GM04503 (cell line): ENCODE measurements around the gene SDHAF3.
"Not testable (repeated sequence)": the region's sequence is repeated elsewhere in the genome, so short reads cannot be mapped to it uniquely, and the experiment has no call there.

Source experiments
- DNase-seq: peaks from one replicate; pipeline ENCODE4 v3.0.0-alpha.2; 2012; ENCODE audit warnings: low read depth

SDHAF3 gene

GRCh38 chr7:97126483-97127171 is 9.1 kb downstream of the SDHAF3 start:
- no peak for DNase-seq

GRCh38 chr7:97128736-97129135 is 11.2 kb downstream of the SDHAF3 start:
- no peak for DNase-seq

- DNase-seq = no peak
These were observed 13.1 kb downstream of the SDHAF3 start for GRCh38 chr7:97130417-97131139.

DNA sequence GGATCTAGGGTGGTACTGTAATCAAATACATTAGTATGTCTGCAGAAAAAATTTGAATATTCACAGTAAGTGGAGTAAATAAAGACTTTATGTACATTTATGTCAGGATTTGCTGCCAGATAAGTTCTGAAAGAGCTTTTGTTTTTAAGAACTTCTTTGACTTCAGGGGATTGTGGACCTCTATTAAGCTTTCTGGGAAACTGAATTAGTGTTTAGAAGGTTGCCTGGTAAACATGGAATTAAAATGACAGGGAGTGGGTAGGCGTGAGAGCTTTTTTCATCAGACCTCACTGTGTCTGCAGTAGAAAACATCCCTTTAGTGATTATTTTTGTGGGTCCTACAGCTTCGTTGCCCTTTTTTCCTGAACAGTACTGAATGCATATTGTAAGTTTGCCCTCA is 15.7 kb downstream of the SDHAF3 start:
- no peak for DNase-seq

DNA sequence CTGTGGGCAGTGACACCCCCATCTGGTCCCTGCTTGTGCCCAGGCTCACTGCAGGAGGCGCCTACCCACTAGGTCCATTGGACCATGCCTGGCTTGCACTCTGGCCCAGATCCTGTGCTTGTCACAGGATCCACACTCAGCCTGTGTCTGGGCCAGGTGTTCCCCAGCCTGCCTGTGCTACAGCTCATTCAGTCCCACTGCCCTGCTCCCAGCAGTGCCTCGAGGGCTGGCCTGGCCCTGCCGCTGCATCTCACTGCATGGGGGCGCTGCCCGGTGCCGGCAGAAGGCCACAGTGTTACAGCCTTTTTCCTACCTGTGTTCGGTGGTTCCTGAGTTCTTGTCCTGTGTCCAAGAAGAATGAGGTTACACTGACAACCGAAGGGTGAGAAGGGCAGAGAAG is 21.3 kb downstream of the SDHAF3 start:
- DNase-seq = no peak

- peak; percentile 10 for DNase-seq
These were observed 27.6 kb downstream of the SDHAF3 start for GRCh38 chr7:97145068-97145467.

DNA sequence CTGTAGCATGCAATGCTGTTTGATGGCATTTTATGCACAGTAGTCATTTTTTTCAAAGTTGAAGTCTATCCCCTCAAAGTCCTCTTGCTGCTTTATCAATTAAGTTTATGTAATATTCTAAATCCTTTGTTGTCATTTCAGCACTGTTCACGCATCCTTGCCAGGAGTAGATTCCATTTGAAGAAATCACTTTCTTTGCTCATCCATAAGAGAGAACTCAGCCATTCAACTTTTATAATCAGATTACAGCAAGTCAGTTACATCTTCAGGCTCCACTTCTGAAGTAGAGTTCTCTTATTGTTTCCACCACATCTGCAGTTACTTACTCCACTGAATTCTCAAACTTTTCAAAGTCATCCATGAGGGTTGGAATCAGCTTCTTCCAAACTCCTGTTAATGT is 32.3 kb downstream of the SDHAF3 start:
- peak; percentile 11 for DNase-seq

GRCh38 chr7:97155897-97156418 is 38.5 kb downstream of the SDHAF3 start:
- DNase-seq = no peak

DNA sequence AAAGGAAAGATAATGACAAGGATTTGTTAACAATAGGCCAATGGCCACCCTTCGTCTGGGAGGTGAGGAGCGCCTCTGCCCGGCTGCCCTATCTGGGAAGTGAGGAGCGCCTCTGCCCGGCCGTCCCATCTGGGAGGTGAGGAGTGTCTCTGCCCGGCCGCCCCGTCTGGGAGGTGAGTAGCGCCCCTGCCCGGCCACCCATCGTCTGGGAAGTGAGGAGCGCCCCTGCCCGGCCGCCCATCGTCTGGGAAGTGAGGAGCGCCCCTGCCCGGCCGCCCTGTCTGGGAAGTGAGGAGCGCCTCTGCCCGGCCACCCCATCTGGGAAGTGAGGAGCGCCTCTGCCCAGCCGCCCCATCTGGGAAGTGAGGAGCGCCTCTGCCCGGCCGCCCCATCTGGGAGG is 42.5 kb downstream of the SDHAF3 start:
- not testable (repeated sequence) for DNase-seq

GRCh38 chr7:97161609-97162008 is 44.1 kb downstream of the SDHAF3 start:
- DNase-seq = not testable (repeated sequence)

DNA sequence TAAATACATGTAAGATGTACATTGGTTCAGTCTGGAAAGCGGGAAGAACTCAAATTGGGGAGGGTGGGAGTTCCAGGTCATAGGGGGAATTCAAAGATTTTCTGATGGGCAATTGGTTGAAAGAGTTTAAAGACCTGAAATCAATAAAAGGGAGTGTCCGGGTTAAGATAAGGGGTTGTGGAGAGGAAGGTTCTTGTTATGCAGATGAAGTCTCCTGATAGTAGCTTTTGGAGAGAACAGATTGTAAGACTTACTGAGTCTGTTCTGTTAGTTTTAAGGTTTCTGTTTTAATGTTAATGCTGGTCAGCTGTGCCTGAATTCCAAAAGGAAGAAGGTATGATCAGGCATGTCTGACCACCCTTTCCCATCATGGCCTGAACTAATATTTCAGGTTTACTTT is 48.8 kb downstream of the SDHAF3 start:
- DNase-seq = no peak

DNA sequence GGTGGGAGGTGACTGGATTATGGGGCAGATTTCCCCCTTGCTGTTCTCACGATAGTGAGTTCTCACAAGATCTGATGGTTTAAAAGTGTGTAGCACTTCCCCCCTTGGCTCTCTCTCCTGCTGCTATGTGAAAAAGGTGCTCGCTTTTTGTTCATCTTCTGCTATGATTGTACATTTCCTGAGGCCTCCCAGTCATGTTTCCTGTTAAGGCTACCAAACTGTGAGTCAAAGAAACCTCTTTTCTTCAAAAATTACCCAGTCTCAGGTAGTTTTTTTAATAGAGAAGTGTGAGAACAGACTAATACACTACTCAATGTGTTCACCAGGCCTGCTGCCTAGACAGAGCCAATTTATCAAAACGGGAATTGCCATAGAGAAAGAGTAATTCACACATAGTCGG is 49.7 kb downstream of the SDHAF3 start:
- no peak for DNase-seq

GRCh38 chr7:97167749-97168148 is 50.3 kb downstream of the SDHAF3 start:
- DNase-seq = no peak

GRCh38 chr7:97174303-97174702 is 56.8 kb downstream of the SDHAF3 start:
- DNase-seq = no peak

- DNase-seq = no peak
These were observed 62.1 kb downstream of the SDHAF3 start for GRCh38 chr7:97179454-97180104.

GRCh38 chr7:97187067-97187466 is 69.6 kb downstream of the SDHAF3 start:
- DNase-seq = peak; percentile 24

GRCh38 chr7:97196174-97196573 is 78.7 kb downstream of the SDHAF3 start:
- not testable (repeated sequence) for DNase-seq

DNA sequence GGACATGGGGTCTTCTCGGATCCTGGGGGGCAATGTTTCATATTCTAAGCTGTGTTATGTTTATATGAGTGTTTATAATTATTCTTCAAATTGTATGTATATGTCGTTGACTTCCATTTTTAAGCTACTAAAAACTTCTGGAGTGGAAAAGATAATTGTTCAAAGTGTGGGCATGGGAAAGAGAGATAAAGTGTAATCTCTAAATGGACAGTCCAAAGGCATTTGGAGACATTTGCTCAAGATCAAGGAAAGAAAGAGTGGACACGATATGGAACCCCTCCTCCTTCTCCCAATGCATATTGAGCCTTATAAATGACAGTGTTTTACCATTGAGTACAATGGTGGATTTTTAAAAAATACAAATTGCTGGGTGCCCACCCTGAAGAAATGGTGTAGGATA is 81.1 kb downstream of the SDHAF3 start:
- no peak for DNase-seq

GRCh38 chr7:97200018-97200417 is 82.5 kb downstream of the SDHAF3 start:
- no peak for DNase-seq

- no peak for DNase-seq
These were observed 86.5 kb downstream of the SDHAF3 start for GRCh38 chr7:97203957-97204356.

- no peak for DNase-seq
These were observed 87.3 kb downstream of the SDHAF3 start for GRCh38 chr7:97204821-97205220.

GRCh38 chr7:97215556-97215955 is 98.1 kb downstream of the SDHAF3 start:
- no peak for DNase-seq

DNA sequence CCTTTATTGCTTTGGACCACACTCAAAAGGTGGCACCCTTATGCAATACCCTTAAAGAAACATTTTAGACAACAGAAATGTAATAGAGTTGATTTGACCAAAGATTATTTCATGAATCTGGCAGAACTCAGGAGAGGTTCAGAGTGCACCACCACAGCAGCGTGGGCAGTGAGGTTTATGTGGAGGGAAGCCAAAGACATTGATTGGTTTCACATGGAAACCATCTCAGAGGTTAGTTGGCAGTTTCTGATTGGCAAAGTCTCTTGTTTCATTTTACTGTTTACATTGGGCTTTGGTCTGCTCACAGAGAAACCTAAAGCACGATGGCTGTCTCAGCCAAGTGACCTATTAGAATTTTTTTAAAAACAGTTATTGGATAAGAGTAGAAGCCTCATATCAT is 101.3 kb downstream of the SDHAF3 start:
- no peak for DNase-seq
